ENCODE data around the gene UQCR10. TPM values are rescaled to one million over a fixed set of nuclear protein-coding genes. Genes with fewer than 3 reads are reported as not detected.

The UQCR10 gene
- total RNA-seq, 1 donor from 2014 or later, result 42.4 TPM

GRCh38 chr22:29755889-29756288 is 11.3 kb upstream of the UQCR10 start:
- FAIRE-seq (no peak), DNase-seq (ENCODE audit: low read depth) (no peak)
- H3K36me3 ChIP-seq (ENCODE audit: control insufficient read depth, insufficient read depth, low read length), result no peaks in the 10 kb centered on the region
- no peaks in the 10 kb centered on the region for H3K27me3 ChIP-seq (ENCODE audit: control insufficient read depth, insufficient read depth, low read length)
- no peak for TF ChIP-seq CTCF (IDR thresholded peaks at IDR 0.05; ENCODE audit: insufficient read depth, low read length, severe bottlenecking)
- H3K4me3 ChIP-seq (ENCODE audit: low read depth, low read length), result no peak overlapping the region

GRCh38 chr22:29756341-29756740 is 10.8 kb upstream of the UQCR10 start:
- Histone ChIP-seq H3K27me3 (ENCODE audit: control insufficient read depth, insufficient read depth, low read length) (no peaks in the 10 kb centered on the region), H3K36me3 (ENCODE audit: control insufficient read depth, insufficient read depth, low read length) (no peaks in the 10 kb centered on the region), H3K4me3 (ENCODE audit: low read depth, low read length) (no peak overlapping the region)
- DNase-seq (ENCODE audit: low read depth), result peak; percentile 80
- TF ChIP-seq CTCF (IDR thresholded peaks at IDR 0.05; ENCODE audit: insufficient read depth, low read length, severe bottlenecking), result no peak
- no peak for FAIRE-seq

GRCh38 chr22:29757096-29757495 is 10.1 kb upstream of the UQCR10 start:
- Histone ChIP-seq H3K27me3 (ENCODE audit: control insufficient read depth, insufficient read depth, low read length) (no peaks in the 10 kb centered on the region), H3K4me3 (ENCODE audit: low read depth, low read length) (no peak overlapping the region), H3K36me3 (ENCODE audit: control insufficient read depth, insufficient read depth, low read length) (no peaks in the 10 kb centered on the region)
- no peak for TF ChIP-seq CTCF (IDR thresholded peaks at IDR 0.05; ENCODE audit: insufficient read depth, low read length, severe bottlenecking)
- DNase-seq (ENCODE audit: low read depth), result no peak
- FAIRE-seq, result peak; percentile 50

DNA sequence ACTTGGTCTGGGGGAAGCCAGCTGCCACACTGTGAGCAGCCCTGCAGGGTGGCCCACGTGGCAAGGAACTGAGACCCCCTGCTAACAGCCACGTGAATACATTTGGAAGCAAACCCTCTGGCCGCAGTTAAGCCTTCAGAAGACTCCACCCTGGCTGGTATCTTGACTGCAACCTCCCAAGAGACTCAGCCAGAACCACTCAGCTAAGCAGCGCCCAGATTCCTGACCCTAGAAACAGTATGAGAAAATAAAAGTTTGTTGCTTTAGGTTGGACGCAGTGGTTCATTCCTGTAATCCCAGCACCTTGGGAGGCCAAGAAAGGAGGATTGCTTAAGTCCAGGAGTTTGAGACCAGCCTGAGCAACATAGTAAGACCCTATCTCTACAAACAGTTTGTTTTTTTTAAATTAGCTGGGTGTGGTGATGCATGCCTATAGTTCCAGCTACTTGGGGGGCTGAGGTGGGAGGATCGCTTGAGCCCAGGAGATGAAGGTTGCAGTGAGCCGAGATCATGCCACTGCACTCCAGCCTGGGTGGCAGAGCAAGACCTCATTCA is 9.0 kb upstream of the UQCR10 start:
- H3K36me3 ChIP-seq (ENCODE audit: control insufficient read depth, insufficient read depth, low read length), result no peaks in the 10 kb centered on the region
- DNase-seq (ENCODE audit: low read depth), result no peak
- no peak overlapping the region for H3K4me3 ChIP-seq (ENCODE audit: low read depth, low read length)
- no peaks in the 10 kb centered on the region for H3K27me3 ChIP-seq (ENCODE audit: control insufficient read depth, insufficient read depth, low read length)
- no peak for FAIRE-seq
- TF ChIP-seq CTCF (IDR thresholded peaks at IDR 0.05; ENCODE audit: insufficient read depth, low read length, severe bottlenecking), result no peak

- H3K27me3 ChIP-seq (ENCODE audit: control insufficient read depth, insufficient read depth, low read length), result no peaks in the 10 kb centered on the region
- H3K4me3 ChIP-seq (ENCODE audit: low read depth, low read length), result no peak overlapping the region
- TF ChIP-seq CTCF (IDR thresholded peaks at IDR 0.05; ENCODE audit: insufficient read depth, low read length, severe bottlenecking), result no peak
Observed at GRCh38 chr22:29758959-29759358, 8.2 kb upstream of the UQCR10 start.

DNA sequence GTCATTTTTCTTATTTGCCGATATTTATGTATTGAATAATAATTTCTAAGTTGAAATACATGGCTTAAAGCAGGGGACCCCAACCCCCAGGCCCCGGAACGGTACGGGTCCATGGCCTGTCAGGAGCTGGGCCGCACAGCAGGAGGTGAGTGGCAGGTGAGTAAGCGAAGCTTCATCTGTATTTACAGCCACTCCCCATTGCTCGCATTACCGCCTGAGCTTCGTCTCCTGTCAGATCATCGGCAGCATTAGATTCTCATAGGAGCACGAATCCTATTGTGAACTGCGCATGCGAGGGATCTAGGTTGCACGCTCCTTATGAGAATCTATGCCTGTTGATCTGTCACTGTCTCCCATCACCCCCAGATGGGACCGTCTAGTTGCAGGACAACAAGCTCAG is 4.9 kb upstream of the UQCR10 start:
- no peak for TF ChIP-seq CTCF (IDR thresholded peaks at IDR 0.05; ENCODE audit: insufficient read depth, low read length, severe bottlenecking)
- no peak overlapping the region for H3K4me3 ChIP-seq (ENCODE audit: low read depth, low read length)
- FAIRE-seq (no peak), DNase-seq (ENCODE audit: low read depth) (no peak)
- no peaks in the 10 kb centered on the region for H3K27me3 ChIP-seq (ENCODE audit: control insufficient read depth, insufficient read depth, low read length)
- no peaks in the 10 kb centered on the region for H3K36me3 ChIP-seq (ENCODE audit: control insufficient read depth, insufficient read depth, low read length)

More at GRCh38 chr22:29758959-29759358, 8.2 kb upstream of the UQCR10 start:
- no peak for FAIRE-seq
- no peaks in the 10 kb centered on the region for H3K36me3 ChIP-seq (ENCODE audit: control insufficient read depth, insufficient read depth, low read length)
- no peak for DNase-seq (ENCODE audit: low read depth)

Data from bronchial epithelial cell (primary cell).